ENCODE measurements around the gene SPEN.

DNA sequence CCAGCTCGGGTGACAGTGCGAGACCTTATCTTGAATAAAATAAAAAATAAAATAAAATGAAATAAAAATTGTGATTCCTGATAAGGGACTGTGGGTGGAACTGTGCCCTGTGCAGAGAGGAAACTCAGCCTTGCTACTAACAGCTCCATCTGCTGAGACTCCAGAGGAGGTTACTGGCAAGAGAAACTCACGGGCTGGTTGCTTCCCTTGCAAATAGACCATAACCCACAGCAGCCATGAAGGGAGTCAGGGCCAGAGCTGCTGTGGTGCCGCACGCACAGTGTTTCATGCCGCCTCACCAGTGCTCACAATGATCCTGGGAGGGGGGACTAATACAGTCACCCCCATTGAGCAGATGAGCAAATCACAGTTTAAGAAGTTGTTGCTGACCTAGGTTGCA lies 114.7 kb downstream of the SPEN start:
- TF ChIP-seq, protein P1, sequence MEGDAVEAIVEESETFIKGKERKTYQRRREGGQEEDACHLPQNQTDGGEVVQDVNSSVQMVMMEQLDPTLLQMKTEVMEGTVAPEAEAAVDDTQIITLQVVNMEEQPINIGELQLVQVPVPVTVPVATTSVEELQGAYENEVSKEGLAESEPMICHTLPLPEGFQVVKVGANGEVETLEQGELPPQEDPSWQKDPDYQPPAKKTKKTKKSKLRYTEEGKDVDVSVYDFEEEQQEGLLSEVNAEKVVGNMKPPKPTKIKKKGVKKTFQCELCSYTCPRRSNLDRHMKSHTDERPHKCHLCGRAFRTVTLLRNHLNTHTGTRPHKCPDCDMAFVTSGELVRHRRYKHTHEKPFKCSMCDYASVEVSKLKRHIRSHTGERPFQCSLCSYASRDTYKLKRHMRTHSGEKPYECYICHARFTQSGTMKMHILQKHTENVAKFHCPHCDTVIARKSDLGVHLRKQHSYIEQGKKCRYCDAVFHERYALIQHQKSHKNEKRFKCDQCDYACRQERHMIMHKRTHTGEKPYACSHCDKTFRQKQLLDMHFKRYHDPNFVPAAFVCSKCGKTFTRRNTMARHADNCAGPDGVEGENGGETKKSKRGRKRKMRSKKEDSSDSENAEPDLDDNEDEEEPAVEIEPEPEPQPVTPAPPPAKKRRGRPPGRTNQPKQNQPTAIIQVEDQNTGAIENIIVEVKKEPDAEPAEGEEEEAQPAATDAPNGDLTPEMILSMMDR (IDR thresholded peaks at IDR 0.05), result no peak
- TF ChIP-seq ZFX (IDR thresholded peaks at IDR 0.05; ENCODE audit: borderline replicate concordance), result no peak

Data from 22Rv1 (cell line).